K562 (cell line): ENCODE data around the gene B3GNT9. TPM values are rescaled to one million over a fixed set of nuclear protein-coding genes. Genes with fewer than 3 reads are reported as not detected.

Experiments used
- ARID4B ChIP-seq: sonication (generic); formaldehyde crosslinking; IDR thresholded peaks from 2 replicates; pipeline ENCODE4 v1.8.0; 2022; ENCODE audit warnings: mild to moderate bottlenecking, missing genetic modification reagents
- ATF1 ChIP-seq, 2 experiments: fragments of 450-650 bp in 1 of 2; IDR thresholded peaks; 2 replicates each; pipeline ENCODE4 v1.6.1; 2016; ENCODE audit warnings: missing compliant biosample characterization in 1 of 2, missing genetic modification characterization in 1 of 2
- HNRNPK ChIP-seq: fragments of 200-400 bp; formaldehyde crosslinking; IDR thresholded peaks from one replicate; pipeline ENCODE4 v1.6.1; 2018; ENCODE audit warnings: mild to moderate bottlenecking, low read depth, low read length; ENCODE audit not compliant: poor library complexity, severe bottlenecking
- KAT2B ChIP-seq: IDR thresholded peaks from one replicate; pipeline ENCODE4 v1.6.1; 2012; ENCODE audit warnings: low read depth, mild to moderate bottlenecking, control low read depth, inconsistent platforms, low read length, moderate library complexity
- MAX ChIP-seq: sonication (generic); formaldehyde crosslinking; IDR thresholded peaks from 2 replicates; pipeline ENCODE4 v1.9.0; 2022; ENCODE audit warnings: mild to moderate bottlenecking, missing genetic modification reagents
- NR2C2 ChIP-seq, 2 experiments: fragments of 200-800 bp in 1 of 2; sonication (Bioruptor generic) in 1 of 2; sonication (generic) in 1 of 2; formaldehyde crosslinking in 1 of 2; IDR thresholded peaks; 2 replicates each; pipeline versions ENCODE4 v1.6.1 to v1.8.0; 2016 to 2022; ENCODE audit warnings: mild to moderate bottlenecking in 1 of 2, missing compliant biosample characterization in 1 of 2, missing genetic modification characterization in 1 of 2, missing genetic modification reagents in 1 of 2
- PCBP1 ChIP-seq: fragments of 200-400 bp; formaldehyde crosslinking; IDR thresholded peaks from 2 replicates; pipeline ENCODE4 v1.6.1; 2018; ENCODE audit warnings: mild to moderate bottlenecking, low read depth, low read length; ENCODE audit not compliant: poor library complexity, severe bottlenecking
- POLR2A ChIP-seq: fragments of 450-650 bp; conservative IDR thresholded peaks from 2 replicates; pipeline ENCODE4 v1.6.1; 2016
- SMARCC2 ChIP-seq: fragments of 450-650 bp; IDR thresholded peaks from 2 replicates; pipeline ENCODE4 v1.6.1; 2017; ENCODE audit warnings: antibody characterized with exemption, moderate library complexity, mild to moderate bottlenecking, low read depth
- ZBTB1 ChIP-seq: sonication (generic); formaldehyde crosslinking; IDR thresholded peaks from 2 replicates; pipeline ENCODE4 v1.8.1; 2023; ENCODE audit warnings: missing genetic modification reagents, low read depth, mild to moderate bottlenecking, borderline replicate concordance
- ZBTB9 ChIP-seq: fragments of 450-650 bp; formaldehyde crosslinking; IDR thresholded peaks from 2 replicates; pipeline ENCODE4 v1.4.0; 2020; ENCODE audit warnings: mild to moderate bottlenecking, moderate library complexity
- ZNF592 ChIP-seq: fragments of 450-650 bp; IDR thresholded peaks from 2 replicates; pipeline ENCODE4 v1.6.1; 2017; ENCODE audit warnings: antibody characterized with exemption, mild to moderate bottlenecking
- polyA plus RNA-seq, 8 experiments: library from polyadenylated mRNA; depleted of rRNA in 4 of 8; stranded (reverse) in 5 of 8; unstranded in 3 of 8; fragments of >200 nt; fragmentation: Nextera tagmentation in 2 of 8; fragmentation: Illumina TruSeq in 1 of 8; extraction: Ambion mirVana in 2 of 8; extraction: Trizol in 1 of 8; gene quantifications; 2 replicates each; pipeline versions ENCODE4 v1.2.1 to v1.2.3, GENCODE V29; 2011 to 2014; ENCODE audit warnings: inconsistent platforms in 1 of 8, missing spikeins in 1 of 8
- total RNA-seq, 7 experiments: library from RNA; depleted of rRNA in 6 of 7; stranded (reverse); fragments of >200 nt in 6 of 7; fragmentation: Illumina TruSeq in 2 of 7; extraction: Trizol in 2 of 7; gene quantifications; 2 replicates each; pipeline versions ENCODE4 v1.2.1 to v1.2.3, GENCODE V29; 2011 to 2021; ENCODE audit warnings: low replicate concordance in 1 of 7
- TF ChIP-seq, protein P1 (sequence below): IDR thresholded peaks from 2 replicates; pipeline ENCODE4 v1.6.1; 2014; ENCODE audit warnings: antibody characterized with exemption
- TF ChIP-seq, protein P2 (sequence below): sonication (generic); formaldehyde crosslinking; IDR thresholded peaks from 2 replicates; pipeline ENCODE4 v1.9.0; 2022; ENCODE audit warnings: mild to moderate bottlenecking, missing genetic modification reagents

The B3GNT9 gene
- total and polyA plus RNA-seq, 9 of the 15 experiments (the other 6 are each of a cell fraction or from before 2014, with no cell fraction given): 0.01 to 1.8 (median 1.1) TPM; not detected in 1

GRCh38 chr16:67164599-67165061, 13.8 kb upstream of the B3GNT9 start, which contains the start of gene HSF4 (continued):
- TF ChIP-seq ZBTB9 (CRISPR knock-in tag) (0 out of 2 replicates have a peak, but pooled peaks have one; percentile 35), NR2C2 (CRISPR knock-in tag; IDR thresholded peaks at IDR 0.05) (no peak), NR2C2 (tag; IDR thresholded peaks at IDR 0.05) (peak; percentile 82), HNRNPK (peak; percentile 90), POLR2A (peak; percentile 62), ZNF592 (peak; percentile 74), ATF1 (CRISPR knock-in tag; IDR thresholded peaks at IDR 0.05) (no peak), ATF1 (tag; IDR thresholded peaks at IDR 0.05) (peak; percentile 26; the same call in 1 of the 2 replicates), SMARCC2 (no peak), PCBP1 (peak; percentile 46), ARID4B (peak; percentile 56; the same call in 1 of the 2 replicates), ZBTB1 (CRISPR knock-in tag) (peak; percentile 78), MAX (peak; percentile 86), KAT2B (no peak)
- TF ChIP-seq, protein P1, sequence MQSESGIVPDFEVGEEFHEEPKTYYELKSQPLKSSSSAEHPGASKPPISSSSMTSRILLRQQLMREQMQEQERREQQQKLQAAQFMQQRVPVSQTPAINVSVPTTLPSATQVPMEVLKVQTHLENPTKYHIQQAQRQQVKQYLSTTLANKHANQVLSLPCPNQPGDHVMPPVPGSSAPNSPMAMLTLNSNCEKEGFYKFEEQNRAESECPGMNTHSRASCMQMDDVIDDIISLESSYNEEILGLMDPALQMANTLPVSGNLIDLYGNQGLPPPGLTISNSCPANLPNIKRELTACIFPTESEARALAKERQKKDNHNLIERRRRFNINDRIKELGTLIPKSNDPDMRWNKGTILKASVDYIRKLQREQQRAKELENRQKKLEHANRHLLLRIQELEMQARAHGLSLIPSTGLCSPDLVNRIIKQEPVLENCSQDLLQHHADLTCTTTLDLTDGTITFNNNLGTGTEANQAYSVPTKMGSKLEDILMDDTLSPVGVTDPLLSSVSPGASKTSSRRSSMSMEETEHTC: peak; percentile 60; the same call in 1 of the 2 replicates
- TF ChIP-seq, protein P2, sequence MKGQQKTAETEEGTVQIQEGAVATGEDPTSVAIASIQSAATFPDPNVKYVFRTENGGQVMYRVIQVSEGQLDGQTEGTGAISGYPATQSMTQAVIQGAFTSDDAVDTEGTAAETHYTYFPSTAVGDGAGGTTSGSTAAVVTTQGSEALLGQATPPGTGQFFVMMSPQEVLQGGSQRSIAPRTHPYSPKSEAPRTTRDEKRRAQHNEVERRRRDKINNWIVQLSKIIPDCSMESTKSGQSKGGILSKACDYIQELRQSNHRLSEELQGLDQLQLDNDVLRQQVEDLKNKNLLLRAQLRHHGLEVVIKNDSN: peak; percentile 77
